GM12878 (cell line): ENCODE results near the gene NUMB.

Source experiments
- RFX5 ChIP-seq: IDR thresholded peaks from 2 replicates; pipeline ENCODE4 v1.6.1; 2011; ENCODE audit warnings: low read depth, low read length, improper control_type of control experiment
- ZBED1 ChIP-seq: IDR thresholded peaks from 2 replicates; pipeline ENCODE4 v1.6.1; 2016; ENCODE audit warnings: borderline replicate concordance

- TF ChIP-seq ZBED1 = no peak
- no peak for TF ChIP-seq RFX5
Observed at GRCh38 chr14:73305499-73305898, 152.8 kb downstream of the NUMB start.
